GM12878 (cell line): ENCODE measurements around the gene BTG2. TPM values are rescaled to one million over a fixed set of nuclear protein-coding genes. Genes with fewer than 3 reads are reported as not detected.

ENCODE experiments used
- BHLHE40 ChIP-seq, 2 experiments: fragments of 450-650 bp in 1 of 2; IDR thresholded peaks; 2 replicates each; pipeline ENCODE4 v1.6.1; 2011 to 2017; ENCODE audit warnings: low read depth in 2 of 2, borderline replicate concordance in 1 of 2, improper control_type of control experiment in 1 of 2, low read length in 1 of 2, mild to moderate bottlenecking in 1 of 2
- CHD4 ChIP-seq: fragments of 200-600 bp; sonication (generic); IDR thresholded peaks from 2 replicates; pipeline ENCODE4 v1.6.1; 2016; ENCODE audit warnings: mild to moderate bottlenecking
- CTCF ChIP-seq, 3 experiments: IDR thresholded peaks in 2 of 3; conservative IDR thresholded peaks in 1 of 3; 2 replicates each; pipeline ENCODE4 v1.5.1; 2011; ENCODE audit warnings: low read depth in 3 of 3, low read length in 3 of 3, mild to moderate bottlenecking in 3 of 3, control low read depth in 2 of 3, moderate library complexity in 2 of 3, inconsistent platforms in 1 of 3, mixed read lengths in 1 of 3; ENCODE audit not compliant: control insufficient read depth in 2 of 3, insufficient read depth in 1 of 3; ENCODE audit errors: extremely low read depth in 1 of 3
- DPF2 ChIP-seq: fragments of 450-650 bp; IDR thresholded peaks from 2 replicates; pipeline ENCODE4 v1.6.1; 2017; ENCODE audit warnings: mild to moderate bottlenecking
- EZH2 ChIP-seq: IDR thresholded peaks from 2 replicates; pipeline ENCODE4 v1.6.1; 2012; ENCODE audit warnings: low read depth, mild to moderate bottlenecking, control low read depth, inconsistent platforms, low read length, borderline replicate concordance; ENCODE audit not compliant: control insufficient read depth
- HDAC6 ChIP-seq: fragments of 200-600 bp; sonication (generic); IDR thresholded peaks from one replicate; pipeline ENCODE4 v1.8.0; 2017; ENCODE audit warnings: antibody characterized with exemption; ENCODE audit not compliant: unreplicated experiment
- IKZF2 ChIP-seq, 2 experiments: fragments of 450-650 bp; IDR thresholded peaks; 2 replicates each; pipeline ENCODE4 v1.6.1; 2017; ENCODE audit warnings: mild to moderate bottlenecking in 2 of 2, moderate library complexity in 2 of 2
- KDM1A ChIP-seq: fragments of 200-600 bp; sonication (generic); IDR thresholded peaks from 2 replicates; pipeline ENCODE4 v1.6.1; 2016; ENCODE audit warnings: borderline replicate concordance
- MTA3 ChIP-seq: IDR thresholded peaks from 2 replicates; pipeline ENCODE4 v1.6.1; 2012; ENCODE audit warnings: low read length, inconsistent platforms, borderline replicate concordance
- MXI1 ChIP-seq: fragments of 150-350 bp; IDR thresholded peaks from 2 replicates; pipeline ENCODE4 v1.6.1; 2011; ENCODE audit warnings: low read depth, mild to moderate bottlenecking, inconsistent platforms, low read length, improper control_type of control experiment
- NFIC ChIP-seq: IDR thresholded peaks from 2 replicates; pipeline ENCODE4 v1.6.1; 2012; ENCODE audit warnings: low read depth, mild to moderate bottlenecking, inconsistent platforms, low read length, moderate library complexity
- NFXL1 ChIP-seq: fragments of 450-650 bp; IDR thresholded peaks from 2 replicates; pipeline ENCODE4 v1.6.1; 2017; ENCODE audit warnings: antibody characterized with exemption, mild to moderate bottlenecking, borderline replicate concordance
- NR2C1 ChIP-seq: fragments of 450-650 bp; IDR thresholded peaks from 2 replicates; pipeline ENCODE4 v1.6.1; 2017; ENCODE audit warnings: antibody characterized with exemption, mild to moderate bottlenecking, moderate library complexity
- NRF1 ChIP-seq: conservative IDR thresholded peaks from 2 replicates; pipeline ENCODE4 v1.6.1; 2011; ENCODE audit warnings: mild to moderate bottlenecking, low read depth, low read length, improper control_type of control experiment
- PAX8 ChIP-seq: fragments of 450-650 bp; IDR thresholded peaks from 2 replicates; pipeline ENCODE4 v1.6.1; 2017; ENCODE audit warnings: mild to moderate bottlenecking, moderate library complexity
- POLR2A ChIP-seq: IDR thresholded peaks from 2 replicates; pipeline ENCODE4 v1.6.1; 2011; ENCODE audit warnings: low read depth, mild to moderate bottlenecking, low read length
- SMAD1 ChIP-seq: fragments of 450-650 bp; IDR thresholded peaks from 2 replicates; pipeline ENCODE4 v1.6.1; 2018; ENCODE audit warnings: mild to moderate bottlenecking, low read depth; ENCODE audit not compliant: partially characterized antibody
- SMAD5 ChIP-seq: IDR thresholded peaks from 2 replicates; pipeline ENCODE4 v1.6.1; 2016; ENCODE audit warnings: antibody characterized with exemption, low read depth
- SMC3 ChIP-seq: IDR thresholded peaks from 2 replicates; pipeline ENCODE4 v1.6.1; 2011; ENCODE audit warnings: low read length, improper control_type of control experiment, borderline replicate concordance
- SPI1 ChIP-seq: IDR thresholded peaks from 2 replicates; pipeline ENCODE4 v1.6.1; 2011; ENCODE audit warnings: low read depth, mild to moderate bottlenecking, low read length, moderate library complexity, borderline replicate concordance; ENCODE audit not compliant: insufficient read depth
- SUZ12 ChIP-seq: fragments of 200-600 bp; sonication (generic); IDR thresholded peaks from one replicate; pipeline ENCODE4 v1.6.1; 2018; ENCODE audit warnings: antibody characterized with exemption, mild to moderate bottlenecking; ENCODE audit not compliant: unreplicated experiment
- TCF12 ChIP-seq: IDR thresholded peaks from 2 replicates; pipeline ENCODE4 v1.6.1; 2011; ENCODE audit warnings: low read depth, mild to moderate bottlenecking, low read length
- TCF3 ChIP-seq: IDR thresholded peaks from 2 replicates; pipeline ENCODE4 v1.6.1; 2012; ENCODE audit warnings: low read depth, mild to moderate bottlenecking, low read length, borderline replicate concordance; ENCODE audit not compliant: insufficient read depth
- YY1 ChIP-seq: IDR thresholded peaks from 2 replicates; pipeline ENCODE4 v1.6.1; 2011; ENCODE audit warnings: low read depth, mild to moderate bottlenecking, low read length
- ZNF274 ChIP-seq: IDR thresholded peaks from one replicate; pipeline ENCODE4 v1.8.0; 2011; ENCODE audit not compliant: insufficient read length, insufficient read depth
- polyA plus RNA-seq, 11 experiments: library from polyadenylated mRNA; depleted of rRNA in 4 of 11; unstranded in 6 of 11; stranded (reverse) in 5 of 11; fragments of >200 nt; fragmentation: Nextera tagmentation in 4 of 11; fragmentation: Illumina TruSeq in 1 of 11; extraction: Ambion mirVana in 4 of 11; extraction: Trizol in 1 of 11; gene quantifications; 1 replicate in 1 of 11; 2 replicates in 10 of 11; pipeline versions ENCODE4 v1.2.1 to v1.2.3, GENCODE V29; 2011 to 2016; ENCODE audit warnings: inconsistent platforms in 2 of 11, missing spikeins in 2 of 11, low read depth in 1 of 11
- total RNA-seq, 4 experiments: library from RNA; depleted of rRNA in 3 of 4; stranded (reverse); fragments of >200 nt in 3 of 4; fragmentation: Illumina TruSeq in 1 of 4; extraction: Trizol in 1 of 4; gene quantifications; 2 replicates each; pipeline versions ENCODE4 v1.2.1 to v1.2.3, GENCODE V29; 2013 to 2021
- TF ChIP-seq, protein P1 (sequence below): fragments of 150-350 bp; IDR thresholded peaks from 2 replicates; pipeline ENCODE4 v1.6.1; 2016; ENCODE audit warnings: low read depth, low read length

BTG2 gene
- total and polyA plus RNA-seq, 10 of the 15 experiments (the other 5 are each of a cell fraction or from before 2014, with no cell fraction given) = 23.3 to 160 (median 98.1) TPM

DNA sequence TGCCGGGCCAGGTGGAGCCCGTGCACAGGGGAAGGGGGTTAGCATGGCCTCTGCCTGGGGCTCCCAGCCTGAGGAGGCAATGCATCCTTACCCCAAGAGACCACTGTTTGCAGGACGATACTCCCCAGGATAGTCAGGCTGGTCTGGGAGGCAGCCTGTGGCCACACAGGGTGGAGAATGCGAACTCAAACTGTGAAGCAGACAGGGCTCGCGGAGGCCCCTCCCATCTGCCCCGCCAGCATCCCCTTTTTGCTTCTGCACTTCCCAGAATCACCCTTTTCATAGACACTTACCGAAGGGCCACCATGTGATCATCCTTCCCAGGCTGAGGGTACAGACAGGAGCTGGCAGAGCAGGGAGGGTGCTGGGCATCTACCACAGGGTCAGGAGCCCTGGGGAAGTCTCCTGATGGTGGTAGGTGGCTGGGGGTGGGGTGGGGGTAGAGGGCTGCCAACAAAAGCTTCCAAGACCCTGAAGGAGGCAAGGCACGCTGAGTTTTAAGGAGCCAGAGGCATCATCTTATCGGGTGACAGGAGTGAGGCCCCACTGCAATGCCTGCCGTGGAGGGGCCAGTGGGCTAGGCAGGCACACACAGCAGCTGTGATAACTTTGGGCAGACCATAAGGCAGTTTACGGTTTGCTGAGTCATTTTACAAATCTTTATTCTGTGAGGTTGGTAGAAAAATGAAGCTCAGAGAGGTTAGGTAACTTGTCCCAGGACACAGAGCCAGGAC, 31.3 kb upstream of the BTG2 start (continued):
- TF ChIP-seq ZNF274 (no peak), EZH2 (no peak), SPI1 (peak; percentile 7; the same call in 1 of the 2 replicates), SMAD5 (no peak), MTA3 (no peak), KDM1A (no peak), TCF3 (no peak), NFXL1 (no peak), NFIC (no peak), CHD4 (no peak), CTCF (IDR thresholded peaks at IDR 0.05 in 2 of 3, conservative IDR thresholded peaks at IDR 0.05 in 1 of 3; ENCODE audit: control insufficient read depth in 2 of 3, extremely low read depth in 1 of 3, insufficient read depth in 1 of 3, low read depth in 3 of 3, low read length in 3 of 3) (no peak), SMAD1 (no peak), POLR2A (0 out of 2 replicates have a peak, but pooled peaks have one; percentile 31), BHLHE40 (IDR thresholded peaks at IDR 0.05; ENCODE audit: borderline replicate concordance in 1 of 2, low read depth in 2 of 2, low read length in 1 of 2) (no peak), IKZF2 (IDR thresholded peaks at IDR 0.05) (no peak), YY1 (0 out of 2 replicates have a peak, but pooled peaks have one; percentile 10), PAX8 (no peak), HDAC6 (no peak), NRF1 (no peak), MXI1 (peak; percentile 39; the same call in 1 of the 2 replicates), NR2C1 (no peak), TCF12 (0 out of 2 replicates have a peak, but pooled peaks have one; percentile 47), DPF2 (no peak), SUZ12 (no peak), SMC3 (0 out of 2 replicates have a peak, but pooled peaks have one; percentile 13)
- TF ChIP-seq, protein P1, sequence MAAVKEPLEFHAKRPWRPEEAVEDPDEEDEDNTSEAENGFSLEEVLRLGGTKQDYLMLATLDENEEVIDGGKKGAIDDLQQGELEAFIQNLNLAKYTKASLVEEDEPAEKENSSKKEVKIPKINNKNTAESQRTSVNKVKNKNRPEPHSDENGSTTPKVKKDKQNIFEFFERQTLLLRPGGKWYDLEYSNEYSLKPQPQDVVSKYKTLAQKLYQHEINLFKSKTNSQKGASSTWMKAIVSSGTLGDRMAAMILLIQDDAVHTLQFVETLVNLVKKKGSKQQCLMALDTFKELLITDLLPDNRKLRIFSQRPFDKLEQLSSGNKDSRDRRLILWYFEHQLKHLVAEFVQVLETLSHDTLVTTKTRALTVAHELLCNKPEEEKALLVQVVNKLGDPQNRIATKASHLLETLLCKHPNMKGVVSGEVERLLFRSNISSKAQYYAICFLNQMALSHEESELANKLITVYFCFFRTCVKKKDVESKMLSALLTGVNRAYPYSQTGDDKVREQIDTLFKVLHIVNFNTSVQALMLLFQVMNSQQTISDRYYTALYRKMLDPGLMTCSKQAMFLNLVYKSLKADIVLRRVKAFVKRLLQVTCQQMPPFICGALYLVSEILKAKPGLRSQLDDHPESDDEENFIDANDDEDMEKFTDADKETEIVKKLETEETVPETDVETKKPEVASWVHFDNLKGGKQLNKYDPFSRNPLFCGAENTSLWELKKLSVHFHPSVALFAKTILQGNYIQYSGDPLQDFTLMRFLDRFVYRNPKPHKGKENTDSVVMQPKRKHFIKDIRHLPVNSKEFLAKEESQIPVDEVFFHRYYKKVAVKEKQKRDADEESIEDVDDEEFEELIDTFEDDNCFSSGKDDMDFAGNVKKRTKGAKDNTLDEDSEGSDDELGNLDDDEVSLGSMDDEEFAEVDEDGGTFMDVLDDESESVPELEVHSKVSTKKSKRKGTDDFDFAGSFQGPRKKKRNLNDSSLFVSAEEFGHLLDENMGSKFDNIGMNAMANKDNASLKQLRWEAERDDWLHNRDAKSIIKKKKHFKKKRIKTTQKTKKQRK = no peak
